Calu3 (cell line): Measurements from ENCODE around the gene SEC61A2. TPM values are rescaled to one million over a fixed set of nuclear protein-coding genes. Genes with fewer than 3 reads are reported as not detected.

ENCODE experiments used
- BruUV-seq: library from RNA; stranded (reverse); fragments of 400-500 nt; replicated peaks from 2 replicates; lab custom pipeline; 2021; lab: Mats Ljungman, UMichigan
- CTCF ChIA-PET: fragments of 300-600 bp; sonication (Branson Sonifier 250); formaldehyde crosslinking; loops from one replicate; lab custom pipeline; 2022; ENCODE audit warnings: antibody characterized with exemption; lab: Charles Lee
- DNase-seq: peaks from one replicate; pipeline ENCODE4 v3.0.0; 2022
- H3K27ac Mint-ChIP-seq: one replicate; pipeline ENCODE4 v1.8.0; 2022; ENCODE audit warnings: mixed read lengths; ENCODE audit not compliant: unreplicated experiment
- H3K27me3 Mint-ChIP-seq: one replicate; pipeline ENCODE4 v1.8.0; 2022; ENCODE audit warnings: mixed read lengths; ENCODE audit not compliant: unreplicated experiment
- H3K36me3 Mint-ChIP-seq: one replicate; pipeline ENCODE4 v1.8.0; 2022; ENCODE audit warnings: mild to moderate bottlenecking, moderate library complexity, mixed read lengths; ENCODE audit not compliant: insufficient read depth, unreplicated experiment
- H3K4me1 Mint-ChIP-seq: one replicate; pipeline ENCODE4 v1.8.0; 2022; ENCODE audit warnings: mild to moderate bottlenecking, low read depth, mixed read lengths; ENCODE audit not compliant: unreplicated experiment
- H3K4me3 Mint-ChIP-seq: one replicate; pipeline ENCODE4 v1.8.0; 2022; ENCODE audit warnings: mild to moderate bottlenecking, low read depth, moderate library complexity, mixed read lengths; ENCODE audit not compliant: unreplicated experiment
- H3K9me3 Mint-ChIP-seq: one replicate; pipeline ENCODE4 v1.8.0; 2022; ENCODE audit warnings: low read depth, mixed read lengths; ENCODE audit not compliant: unreplicated experiment
- intact Hi-C: fragments of 100-400 bp; cut with micrococcal nuclease; formaldehyde crosslinking; loops from one replicate; pipeline ENCODE4 v1.10.0; 2022; ENCODE audit not compliant: unreplicated experiment
- total RNA-seq: library from RNA; stranded (reverse); gene quantifications from 2 replicates; pipeline ENCODE4 v1.2.3, GENCODE V29; 2022
- TF ChIP-seq, protein P1 (sequence below): fragments of 200-600 bp; IDR thresholded peaks from one replicate; pipeline ENCODE4 v1.8.0; 2022; ENCODE audit warnings: antibody characterized with exemption; ENCODE audit not compliant: unreplicated experiment

Gene SEC61A2
- total RNA-seq, 1 experiment from 2014 or later = 7.0 TPM

DNA sequence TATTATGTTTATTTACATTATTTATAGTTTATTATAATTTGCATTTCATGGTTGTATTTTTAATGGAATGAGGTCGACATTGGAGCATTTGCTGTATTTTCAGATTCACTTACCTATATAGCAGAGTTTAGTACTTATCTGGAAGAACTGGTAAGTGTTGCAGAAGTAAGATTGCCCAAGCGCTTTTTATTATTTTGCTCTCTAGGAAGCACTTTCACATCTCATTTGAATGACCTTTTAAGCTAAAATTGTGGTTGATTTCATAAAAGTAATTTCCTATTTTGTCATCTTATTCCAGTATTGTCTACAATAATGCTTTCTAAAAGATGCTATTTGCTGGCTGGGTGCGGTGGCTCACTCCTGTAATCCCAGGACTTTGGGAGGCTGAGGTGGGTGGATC lies 28.6 kb downstream of the SEC61A2 start:
- DNase-seq = no peak
- intact Hi-C loops = no loop called here
- no TSS peak for BruUV-seq
- CTCF ChIA-PET = no interaction called here
- Mint-ChIP-seq H3K9me3 (no peaks in the 10 kb centered on the region), H3K27ac (no peak overlapping the region), H3K4me1 (no peaks in the 10 kb centered on the region), H3K4me3 (no peak overlapping the region), H3K36me3 (peaks cover 5% of the 10 kb centered on the region), H3K27me3 (no peaks in the 10 kb centered on the region)
- TF ChIP-seq, protein P1, sequence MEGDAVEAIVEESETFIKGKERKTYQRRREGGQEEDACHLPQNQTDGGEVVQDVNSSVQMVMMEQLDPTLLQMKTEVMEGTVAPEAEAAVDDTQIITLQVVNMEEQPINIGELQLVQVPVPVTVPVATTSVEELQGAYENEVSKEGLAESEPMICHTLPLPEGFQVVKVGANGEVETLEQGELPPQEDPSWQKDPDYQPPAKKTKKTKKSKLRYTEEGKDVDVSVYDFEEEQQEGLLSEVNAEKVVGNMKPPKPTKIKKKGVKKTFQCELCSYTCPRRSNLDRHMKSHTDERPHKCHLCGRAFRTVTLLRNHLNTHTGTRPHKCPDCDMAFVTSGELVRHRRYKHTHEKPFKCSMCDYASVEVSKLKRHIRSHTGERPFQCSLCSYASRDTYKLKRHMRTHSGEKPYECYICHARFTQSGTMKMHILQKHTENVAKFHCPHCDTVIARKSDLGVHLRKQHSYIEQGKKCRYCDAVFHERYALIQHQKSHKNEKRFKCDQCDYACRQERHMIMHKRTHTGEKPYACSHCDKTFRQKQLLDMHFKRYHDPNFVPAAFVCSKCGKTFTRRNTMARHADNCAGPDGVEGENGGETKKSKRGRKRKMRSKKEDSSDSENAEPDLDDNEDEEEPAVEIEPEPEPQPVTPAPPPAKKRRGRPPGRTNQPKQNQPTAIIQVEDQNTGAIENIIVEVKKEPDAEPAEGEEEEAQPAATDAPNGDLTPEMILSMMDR = no peak

DNA sequence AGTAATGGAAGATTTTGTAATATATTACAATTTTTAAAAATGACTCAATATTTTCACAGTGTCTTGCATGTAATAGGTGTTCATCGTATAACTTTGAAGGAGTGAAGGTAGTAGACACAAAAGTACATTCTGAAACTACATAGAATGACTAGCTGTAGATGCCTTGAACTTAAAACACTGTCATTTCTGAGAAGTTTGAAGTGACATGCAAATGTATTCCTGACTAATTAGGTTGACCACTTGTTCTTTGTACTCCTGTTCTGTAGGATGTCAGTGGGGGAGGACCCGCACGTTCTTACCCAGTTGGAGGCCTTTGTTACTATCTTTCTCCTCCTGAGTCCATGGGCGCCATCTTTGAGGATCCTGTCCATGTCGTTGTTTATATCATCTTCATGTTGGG lies 31.2 kb downstream of the SEC61A2 start:
- DNase-seq = no peak
- no TSS peak for BruUV-seq
- TF ChIP-seq, protein P1 = no peak
- H3K27me3 Mint-ChIP-seq = no peaks in the 10 kb centered on the region
- H3K4me3 Mint-ChIP-seq = no peak overlapping the region
- CTCF ChIA-PET = no interaction called here
- H3K9me3 Mint-ChIP-seq = no peaks in the 10 kb centered on the region
- H3K27ac Mint-ChIP-seq = no peak overlapping the region
- H3K36me3 Mint-ChIP-seq = peaks cover 13% of the 10 kb centered on the region
- no peaks in the 10 kb centered on the region for H3K4me1 Mint-ChIP-seq
- intact Hi-C loops = no loop called here

DNA sequence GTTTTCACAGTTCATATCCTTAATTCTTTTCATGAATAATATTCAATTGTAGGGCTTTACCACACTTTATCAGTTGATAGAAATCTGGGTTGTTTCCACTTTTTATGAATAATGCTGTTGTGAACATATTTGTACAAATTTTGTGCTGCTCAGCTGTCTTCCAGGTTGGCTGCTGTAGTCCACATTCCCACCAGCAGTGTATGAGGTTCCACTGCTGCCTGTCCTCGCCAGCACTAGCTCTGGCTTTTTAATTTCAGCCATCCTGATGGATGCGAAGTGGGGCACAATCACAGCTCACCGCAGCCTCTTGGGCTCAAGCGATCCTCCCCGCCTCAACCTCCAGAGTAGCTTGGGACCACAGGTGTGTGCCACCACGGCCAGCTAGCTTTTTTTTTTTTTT lies 33.5 kb downstream of the SEC61A2 start:
- H3K36me3 Mint-ChIP-seq = peaks cover 13% of the 10 kb centered on the region
- H3K4me1 Mint-ChIP-seq = no peaks in the 10 kb centered on the region
- DNase-seq = no peak
- no peak overlapping the region for H3K4me3 Mint-ChIP-seq
- CTCF ChIA-PET = interaction anchor here (0.6 to 0.7 kb wide), 3 partner anchors 93 to 1668 kb away, joined by 4 to 6 read pairs (median 5); no protein-coding TSS in a partner anchor
- TF ChIP-seq, protein P1 = no peak
- H3K9me3 Mint-ChIP-seq = no peaks in the 10 kb centered on the region
- intact Hi-C loops = no loop called here
- no peak overlapping the region for H3K27ac Mint-ChIP-seq
- H3K27me3 Mint-ChIP-seq = no peaks in the 10 kb centered on the region
- BruUV-seq = no TSS peak

DNA sequence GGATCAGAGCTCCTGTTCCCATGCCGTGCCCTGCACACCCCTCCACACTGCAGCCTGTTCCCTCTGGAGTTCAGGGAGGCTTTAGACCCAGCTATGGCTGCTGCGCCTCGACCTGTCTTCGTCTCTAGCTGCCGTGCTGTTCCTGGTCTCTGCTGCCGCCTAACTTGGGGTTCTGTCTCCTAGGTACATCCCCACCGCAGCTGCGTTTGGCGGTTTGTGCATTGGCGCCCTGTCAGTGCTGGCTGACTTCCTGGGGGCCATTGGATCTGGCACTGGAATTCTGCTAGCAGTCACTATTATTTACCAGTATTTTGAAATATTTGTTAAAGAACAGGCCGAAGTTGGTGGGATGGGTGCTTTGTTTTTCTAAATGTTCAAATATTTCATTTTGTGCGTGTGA lies 34.6 kb downstream of the SEC61A2 start:
- BruUV-seq = no TSS peak
- Mint-ChIP-seq H3K4me3 (no peak overlapping the region), H3K4me1 (no peaks in the 10 kb centered on the region), H3K36me3 (peaks cover 16% of the 10 kb centered on the region), H3K27ac (no peak overlapping the region), H3K27me3 (no peaks in the 10 kb centered on the region), H3K9me3 (no peaks in the 10 kb centered on the region)
- intact Hi-C loops = no loop called here
- no peak for DNase-seq
- TF ChIP-seq, protein P1 = no peak
- CTCF ChIA-PET = no interaction called here
